HG03095 (cell line): ENCODE measurements around the gene SPG21.
A peak's percentile ranks its signal among the peaks of the same experiment; 100 is the strongest.

Experiments used
- ATAC-seq: cut with Tn5 transposase; IDR thresholded peaks from one replicate; pipeline ENCODE4 v1.9.1; 2021; ENCODE audit warnings: moderate library complexity; ENCODE audit not compliant: unreplicated experiment

SPG21 gene

GRCh38 chr15:64943512-64944225 lies 46.0 kb downstream of the SPG21 start:
- no peak for ATAC-seq

- ATAC-seq, result no peak
These were observed 47.4 kb downstream of the SPG21 start for GRCh38 chr15:64942356-64942755.

- no peak for ATAC-seq
These were observed 51.5 kb downstream of the SPG21 start for GRCh38 chr15:64938192-64938591.

- no peak for ATAC-seq
These were observed 55.7 kb downstream of the SPG21 start for GRCh38 chr15:64934023-64934422.

GRCh38 chr15:64931381-64931780 lies 58.3 kb downstream of the SPG21 start:
- no peak for ATAC-seq

GRCh38 chr15:64930778-64931371 lies 58.8 kb downstream of the SPG21 start:
- no peak for ATAC-seq

GRCh38 chr15:64930019-64930652 lies 59.6 kb downstream of the SPG21 start:
- ATAC-seq, result peak; percentile 72

- no peak for ATAC-seq
These were observed 61.0 kb downstream of the SPG21 start for GRCh38 chr15:64928626-64929220.

- ATAC-seq, result no peak
These were observed 63.1 kb downstream of the SPG21 start for GRCh38 chr15:64926661-64927060.

GRCh38 chr15:64925335-64926330 lies 64.1 kb downstream of the SPG21 start:
- ATAC-seq, result no peak

GRCh38 chr15:64923546-64923945 lies 66.2 kb downstream of the SPG21 start:
- ATAC-seq, result no peak

GRCh38 chr15:64921711-64922110 lies 68.0 kb downstream of the SPG21 start:
- no peak for ATAC-seq

- ATAC-seq, result no peak
These were observed 70.0 kb downstream of the SPG21 start for GRCh38 chr15:64919721-64920120.

GRCh38 chr15:64917211-64917610 lies 72.5 kb downstream of the SPG21 start:
- no peak for ATAC-seq

GRCh38 chr15:64916365-64916764 lies 73.3 kb downstream of the SPG21 start:
- ATAC-seq, result no peak

GRCh38 chr15:64915518-64916227 lies 74.0 kb downstream of the SPG21 start:
- ATAC-seq, result no peak
